IMR-90 (cell line): ENCODE results near the gene ADAMTS9. TPM values are rescaled to one million over a fixed set of nuclear protein-coding genes. Genes with fewer than 3 reads are reported as not detected.

Experiments used
- ATAC-seq: fragments of 200-7000 bp; cut with Tn5 transposase; 2 replicates; pipeline ENCODE4 v1.9.1; 2020; ENCODE audit warnings: low read depth, mild to moderate bottlenecking, moderate library complexity
- BruUV-seq: library from RNA; stranded (reverse); fragments of 400-500 nt; replicated peaks from 2 replicates; lab custom pipeline; 2021; lab: Mats Ljungman, UMichigan
- CTCF ChIA-PET: fragments of 300-600 bp; formaldehyde crosslinking; extraction: SDS; loops from one replicate; lab custom pipeline; 2021; ENCODE audit warnings: antibody characterized with exemption; lab: Yijun Ruan, JAX
- POLR2A ChIA-PET: fragments of 300-600 bp; sonication (Branson Sonifier 250); formaldehyde crosslinking; loops from one replicate; lab custom pipeline; 2022; ENCODE audit warnings: antibody characterized with exemption; ENCODE audit not compliant: unreplicated experiment; lab: Charles Lee
- DNase-seq: peaks from one replicate; pipeline ENCODE4 v3.0.0; 2013
- H2AFZ ChIP-seq: replicated peaks from 2 replicates; pipeline ENCODE3; 2013; ENCODE audit warnings: low read length, mild to moderate bottlenecking; ENCODE audit not compliant: poor library complexity
- H2AK5ac ChIP-seq: 2 replicates; pipeline ENCODE4 v1.6.1; 2013; ENCODE audit warnings: low read depth, low read length, inconsistent platforms
- H2AK9ac ChIP-seq: replicated peaks from 2 replicates; pipeline ENCODE3; 2013; ENCODE audit warnings: mild to moderate bottlenecking, low read depth, low read length, moderate library complexity; ENCODE audit not compliant: poor library complexity
- H2BK120ac ChIP-seq: 2 replicates; pipeline ENCODE4 v1.6.1; 2013; ENCODE audit warnings: low read depth, low read length, inconsistent platforms
- H2BK15ac ChIP-seq: 3 replicates; pipeline ENCODE4 v1.6.1; 2013; ENCODE audit warnings: low read depth, low read length, inconsistent platforms
- H2BK20ac ChIP-seq: 2 replicates; pipeline ENCODE4 v1.6.1; 2013; ENCODE audit warnings: low read depth, mild to moderate bottlenecking, inconsistent platforms, low read length, moderate library complexity
- H2BK5ac ChIP-seq: 2 replicates; pipeline ENCODE4 v1.6.1; 2013; ENCODE audit warnings: mild to moderate bottlenecking, low read depth, low read length, inconsistent platforms; ENCODE audit not compliant: poor library complexity, severe bottlenecking
- H3K14ac ChIP-seq: replicated peaks from 2 replicates; pipeline ENCODE4 v1.6.1; 2013; ENCODE audit warnings: low read depth, low read length, inconsistent platforms
- H3K18ac ChIP-seq: 2 replicates; pipeline ENCODE4 v1.6.1; 2013; ENCODE audit warnings: low read depth, low read length, control low read depth
- H3K23ac ChIP-seq: 2 replicates; pipeline ENCODE4 v1.6.1; 2013; ENCODE audit warnings: low read depth, low read length, inconsistent platforms
- H3K27ac ChIP-seq: 2 replicates; pipeline ENCODE4 v1.5.1; 2013; ENCODE audit warnings: mild to moderate bottlenecking, control low read depth, low read length; ENCODE audit not compliant: insufficient read depth
- H3K27me3 ChIP-seq: 2 replicates; pipeline ENCODE4 v1.6.1; 2013; ENCODE audit warnings: low read length; ENCODE audit not compliant: control insufficient read depth, insufficient read depth
- H3K36me3 ChIP-seq: 2 replicates; pipeline ENCODE4 v1.6.1; 2013; ENCODE audit warnings: low read length, mixed read lengths; ENCODE audit not compliant: control insufficient read depth, insufficient read depth
- H3K4ac ChIP-seq: 2 replicates; pipeline ENCODE4 v1.6.1; 2013; ENCODE audit warnings: low read depth, low read length, inconsistent platforms
- H3K4me1 ChIP-seq: 2 replicates; pipeline ENCODE4 v1.6.1; 2013; ENCODE audit warnings: low read length, mixed read lengths; ENCODE audit not compliant: control insufficient read depth, insufficient read depth
- H3K4me2 ChIP-seq: 2 replicates; pipeline ENCODE4 v1.6.1; 2013; ENCODE audit warnings: low read depth, mild to moderate bottlenecking, control low read depth, low read length, moderate library complexity
- H3K4me3 ChIP-seq: 2 replicates; pipeline ENCODE4 v1.5.1; 2013; ENCODE audit warnings: low read depth, mild to moderate bottlenecking, control low read depth, low read length, moderate library complexity; ENCODE audit not compliant: insufficient read depth
- H3K56ac ChIP-seq: 2 replicates; pipeline ENCODE4 v1.6.1; 2013; ENCODE audit warnings: low read length, inconsistent platforms; ENCODE audit not compliant: insufficient read depth; ENCODE audit errors: extremely low read depth
- H3K79me1 ChIP-seq, 2 experiments: 2 replicates each; pipeline ENCODE4 v1.6.1; 2013; ENCODE audit warnings: low read length in 2 of 2, inconsistent platforms in 1 of 2, low read depth in 1 of 2
- H3K9ac ChIP-seq: 2 replicates; pipeline ENCODE4 v1.6.1; 2013; ENCODE audit warnings: low read depth, low read length, control low read depth
- H3K9me1 ChIP-seq: 2 replicates; pipeline ENCODE4 v1.6.1; 2013; ENCODE audit warnings: low read length, inconsistent platforms; ENCODE audit not compliant: insufficient read depth
- H3K9me3 ChIP-seq: 2 replicates; pipeline ENCODE4 v1.6.1; 2013; ENCODE audit warnings: low read length; ENCODE audit not compliant: control insufficient read depth, insufficient read depth
- H4K20me1 ChIP-seq: 2 replicates; pipeline ENCODE4 v1.6.1; 2013; ENCODE audit warnings: low read length, inconsistent platforms; ENCODE audit not compliant: insufficient read depth
- H4K5ac ChIP-seq: 2 replicates; pipeline ENCODE4 v1.6.1; 2013; ENCODE audit warnings: mild to moderate bottlenecking, low read depth, low read length, control low read depth
- H4K8ac ChIP-seq, 2 experiments: 2 replicates each; pipeline ENCODE4 v1.6.1; 2013; ENCODE audit warnings: low read depth in 2 of 2, low read length in 2 of 2, control low read depth in 1 of 2, inconsistent platforms in 1 of 2
- H4K91ac ChIP-seq: 2 replicates; pipeline ENCODE4 v1.6.1; 2013; ENCODE audit warnings: low read depth, low read length, inconsistent platforms; ENCODE audit not compliant: insufficient read depth
- CEBPB ChIP-seq: IDR thresholded peaks from 2 replicates; pipeline ENCODE4 v1.6.1; 2012; ENCODE audit warnings: low read depth, low read length, improper control_type of control experiment
- CHD1 ChIP-seq: IDR thresholded peaks from 2 replicates; pipeline ENCODE4 v1.6.1; 2012; ENCODE audit warnings: low read depth, low read length, improper control_type of control experiment
- CTCF ChIP-seq: conservative IDR thresholded peaks from 2 replicates; pipeline ENCODE4 v1.5.1; 2012; ENCODE audit warnings: mild to moderate bottlenecking, low read depth, low read length, improper control_type of control experiment
- FOS ChIP-seq: fragments of 150-350 bp; IDR thresholded peaks from 2 replicates; pipeline ENCODE4 v1.6.1; 2016; ENCODE audit warnings: low read depth, low read length
- MAFK ChIP-seq: IDR thresholded peaks from 2 replicates; pipeline ENCODE4 v1.6.1; 2012; ENCODE audit warnings: low read depth, low read length, improper control_type of control experiment
- MAZ ChIP-seq: IDR thresholded peaks from 2 replicates; pipeline ENCODE4 v1.6.1; 2012; ENCODE audit warnings: low read depth, mild to moderate bottlenecking, low read length, improper control_type of control experiment, moderate library complexity, borderline replicate concordance
- NFE2L2 ChIP-seq: fragments of 150-350 bp; IDR thresholded peaks from 2 replicates; pipeline ENCODE4 v1.6.1; 2016; ENCODE audit warnings: low read depth, mild to moderate bottlenecking, low read length
- POLR2A ChIP-seq: IDR thresholded peaks from 2 replicates; pipeline ENCODE4 v1.6.1; 2012; ENCODE audit warnings: mild to moderate bottlenecking, low read depth, low read length
- RAD21 ChIP-seq: IDR thresholded peaks from 2 replicates; pipeline ENCODE4 v1.6.1; 2012; ENCODE audit warnings: low read length, improper control_type of control experiment
- RFX5 ChIP-seq: IDR thresholded peaks from 2 replicates; pipeline ENCODE4 v1.8.0; 2012; ENCODE audit warnings: low read depth, mild to moderate bottlenecking, low read length, moderate library complexity
- USF2 ChIP-seq: fragments of 150-350 bp; IDR thresholded peaks from 2 replicates; pipeline ENCODE4 v1.6.1; 2017; ENCODE audit warnings: mild to moderate bottlenecking, antibody characterized with exemption, low read length, low read depth
- WGBS, 2 experiments: methylation state at CpG; one replicate each; pipeline versions ENCODE4 v1.1.5 to v1.1.7; 2013; ENCODE audit warnings: missing lambda C conversion rate in 2 of 2; ENCODE audit not compliant: insufficient read length in 1 of 2; ENCODE audit errors: extremely low coverage in 2 of 2; 5-methylcytosine and 5-hydroxymethylcytosine counted together
- dilution Hi-C: fragments of 300-500 bp; cut with HindIII; formaldehyde crosslinking; loops from one replicate; pipeline ENCODE4 v1.14.3; 2018; ENCODE audit warnings: low sequenced_read_pairs; ENCODE audit not compliant: unreplicated experiment
- in situ Hi-C: fragments of 300-500 bp; cut with MboI; formaldehyde crosslinking; loops from 3 replicates; pipeline ENCODE4 v1.14.3; 2019; ENCODE audit warnings: low sequenced_read_pairs, inconsistent platforms, mixed read lengths
- intact Hi-C: fragments of 100-400 bp; cut with micrococcal nuclease; formaldehyde crosslinking; loops from 2 replicates; pipeline ENCODE4 v1.10.0; 2022
- polyA plus RNA-seq, 3 experiments: library from polyadenylated mRNA; depleted of rRNA; stranded (reverse); fragments of >200 nt; gene quantifications; 2 replicates each; pipeline ENCODE4 v1.2.3, GENCODE V29; 2012; ENCODE audit warnings: low replicate concordance in 1 of 3
- total RNA-seq: library from RNA; depleted of rRNA; stranded (reverse); fragments of >200 nt; gene quantifications from 2 replicates; pipeline ENCODE4 v1.2.3, GENCODE V29; 2012

The ADAMTS9 gene
- total and polyA plus RNA-seq, 2 of the 4 experiments (the other 2 are of a cell fraction): 0.55 to 1.1 TPM

GRCh38 chr3:64644483-64644882 lies 43.3 kb downstream of the ADAMTS9 start:
- no peak overlapping the region for H3K27ac ChIP-seq
- TF ChIP-seq RAD21 (no peak), CTCF (no peak), POLR2A (no peak), NFE2L2 (no peak), MAZ (no peak), MAFK (no peak), USF2 (no peak), RFX5 (no peak), FOS (no peak), CHD1 (no peak), CEBPB (no peak)
- no peak overlapping the region for H3K18ac ChIP-seq
- intact Hi-C loops (no loop called here), dilution Hi-C loops (no loop called here), in situ Hi-C loops (no loop called here)
- no peak overlapping the region for H4K5ac ChIP-seq
- no peaks in the 10 kb centered on the region for H3K79me1 ChIP-seq
- no peak overlapping the region for H3K4ac ChIP-seq
- no peaks in the 10 kb centered on the region for H4K20me1 ChIP-seq
- H3K36me3 ChIP-seq: peaks cover 10% of the 10 kb centered on the region; the same call in 1 of the 2 replicates
- no peak overlapping the region for H3K56ac ChIP-seq
- H3K4me1 ChIP-seq: peaks cover 2% of the 10 kb centered on the region; the same call in 1 of the 2 replicates
- no peak overlapping the region for H3K14ac ChIP-seq
- no peak for ATAC-seq
- H4K8ac ChIP-seq: no peak overlapping the region
- no peak overlapping the region for H3K23ac ChIP-seq
- H3K9me1 ChIP-seq: no peaks in the 10 kb centered on the region
- WGBS, 2 experiments: no CpG with 5 or more reads among the region's 3 CpGs
- no peak overlapping the region for H2AK9ac ChIP-seq
- no peaks in the 10 kb centered on the region for H3K9me3 ChIP-seq
- no peak overlapping the region for H2AFZ ChIP-seq
- no peak overlapping the region for H3K9ac ChIP-seq
- ChIA-PET CTCF (no interaction called here), POLR2A (no interaction called here)
- no peak overlapping the region for H3K4me2 ChIP-seq
- no peak for DNase-seq
- H2AK5ac ChIP-seq: no peak overlapping the region
- no peaks in the 10 kb centered on the region for H3K27me3 ChIP-seq
- H4K91ac ChIP-seq: no peak overlapping the region
- BruUV-seq: no TSS peak
- no peak overlapping the region for H2BK5ac ChIP-seq
- H2BK120ac ChIP-seq: no peak overlapping the region
- H3K4me3 ChIP-seq: no peak overlapping the region
- H2BK20ac ChIP-seq: no peak overlapping the region
- H2BK15ac ChIP-seq: no peak overlapping the region
